ENCODE results near the gene TET3.

DNA sequence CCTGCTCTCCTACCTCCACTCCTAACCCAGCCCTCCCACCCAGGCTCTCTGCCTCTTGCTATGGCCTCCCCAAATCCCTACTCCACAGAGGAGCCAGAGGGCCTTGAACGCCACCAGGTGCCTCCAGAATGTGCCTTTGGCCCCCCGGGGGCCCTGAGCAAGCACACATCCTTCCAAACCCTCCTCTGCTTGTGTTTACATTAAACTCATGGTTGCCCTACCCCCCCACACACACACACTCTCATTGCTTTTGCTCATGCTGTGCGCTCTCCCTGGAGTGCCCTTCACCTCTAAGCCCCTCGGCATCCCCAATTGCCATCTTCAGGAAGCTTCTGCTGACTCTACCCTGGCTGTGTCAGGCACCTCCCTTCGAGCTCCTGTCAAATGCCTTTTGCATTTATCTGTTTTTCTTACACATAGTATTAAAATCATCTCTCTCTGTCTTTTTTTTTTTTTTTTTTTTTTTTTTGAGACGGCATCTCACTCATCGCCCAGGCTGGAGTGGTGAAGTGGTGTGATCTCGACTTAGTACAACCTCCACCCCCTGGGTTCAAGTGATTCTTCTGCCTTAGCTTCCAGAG, 16.3 kb upstream of the TET3 start:
- TF ChIP-seq POLR2AphosphoS5 (IDR thresholded peaks at IDR 0.05; ENCODE audit: insufficient read depth, low read depth, low read length) (no peak), POLR2A (IDR thresholded peaks at IDR 0.05; ENCODE audit: low read depth, low read length) (no peak)

All from endothelial cell of umbilical vein (primary cell).